Amygdala (tissue), 56 donors: Measurements from ENCODE around the gene SLC1A1.
"Not testable (repeated sequence)": the region's sequence is repeated elsewhere in the genome, so short reads cannot be mapped to it uniquely, and the experiment has no call there.

Source experiments
- DNase-seq, 56 donors: peaks; one replicate each; lab custom pipeline; 2025; lab: John Stamatoyannopoulos, UW

The SLC1A1 gene

GRCh38 chr9:4604678-4605095 lies 114.4 kb downstream of the SLC1A1 start:
- DNase-seq, result peak in 24 of 56 donors; percentile 0 to 81 (median 14)

GRCh38 chr9:4606033-4606432 lies 115.8 kb downstream of the SLC1A1 start:
- not testable (repeated sequence) for DNase-seq

GRCh38 chr9:4614627-4615026 lies 124.4 kb downstream of the SLC1A1 start:
- DNase-seq, result no peak

GRCh38 chr9:4615251-4615650 lies 125.0 kb downstream of the SLC1A1 start:
- DNase-seq, result no peak

GRCh38 chr9:4615778-4616177 lies 125.5 kb downstream of the SLC1A1 start:
- no peak for DNase-seq

GRCh38 chr9:4617752-4618151 lies 127.5 kb downstream of the SLC1A1 start:
- DNase-seq, result no peak

- no peak for DNase-seq
Measured at GRCh38 chr9:4618700-4619099, 128.4 kb downstream of the SLC1A1 start.

GRCh38 chr9:4620057-4620765 lies 129.9 kb downstream of the SLC1A1 start:
- no peak for DNase-seq

- DNase-seq, result no peak
Measured at GRCh38 chr9:4620881-4621555, 130.8 kb downstream of the SLC1A1 start.

- no peak for DNase-seq
Measured at GRCh38 chr9:4622016-4622415, 131.7 kb downstream of the SLC1A1 start.

- DNase-seq, result no peak
Measured at GRCh38 chr9:4630836-4631235, 140.6 kb downstream of the SLC1A1 start.
